ENCODE results near the gene UVSSA. TPM values are rescaled to one million over a fixed set of nuclear protein-coding genes. Genes with fewer than 3 reads are reported as not detected.

The UVSSA gene
- polyA plus RNA-seq, 1 donor from 2014 or later = 13.3 TPM

DNA sequence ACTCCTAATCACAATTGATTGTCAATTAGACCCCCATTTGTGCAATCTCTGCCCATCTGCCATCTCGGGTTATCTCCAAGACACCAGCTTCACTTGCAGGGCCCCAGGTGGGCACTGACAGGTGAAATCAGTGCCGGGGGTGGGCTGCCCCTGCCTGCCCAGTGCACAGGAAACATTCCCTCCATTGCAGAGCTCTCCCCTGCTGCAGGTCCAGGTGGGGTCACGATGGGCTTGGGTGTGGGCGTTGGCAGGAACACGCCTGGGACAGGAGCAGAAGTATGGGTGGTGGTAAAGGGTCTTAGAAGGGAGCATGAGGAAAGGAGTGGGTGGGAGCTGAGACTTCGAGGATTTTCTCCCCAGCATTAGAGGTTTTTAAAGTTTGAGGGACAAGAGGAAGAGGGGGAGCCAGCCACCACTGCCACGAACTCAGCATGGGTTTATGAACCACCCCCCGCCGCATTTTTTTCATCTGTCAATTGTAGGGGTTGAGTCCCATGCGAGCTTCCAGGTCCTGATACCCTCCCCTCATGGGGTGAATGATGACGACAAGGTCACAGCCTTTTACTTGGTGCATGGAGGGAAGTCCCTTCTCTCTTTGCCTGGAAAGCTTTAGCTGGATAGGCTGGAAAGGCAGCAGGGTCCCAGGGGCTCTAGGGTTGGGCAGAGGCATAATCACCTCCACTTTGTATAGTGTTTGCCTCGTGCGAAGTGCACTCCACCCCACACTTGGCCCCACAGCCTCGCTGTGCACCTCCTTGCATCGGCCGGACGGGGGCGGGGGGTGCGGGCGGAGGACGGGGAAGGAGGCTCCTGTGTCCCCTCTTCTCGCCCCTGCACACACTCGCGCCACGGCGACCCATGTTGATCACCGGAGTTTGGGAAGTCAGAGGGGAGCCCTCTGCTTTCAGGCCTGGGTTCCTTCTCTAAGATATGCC lies 62.8 kb downstream of the UVSSA start:
- H2AFZ ChIP-seq (ENCODE audit: low read depth, low read length) = no peak overlapping the region
- no peaks in the 10 kb centered on the region for H4K20me1 ChIP-seq (ENCODE audit: insufficient read depth)
- no peak overlapping the region for H3K4me3 ChIP-seq (ENCODE audit: low read length)
- no peak overlapping the region for H3K27ac ChIP-seq (ENCODE audit: low read length)
- H3K9me2 ChIP-seq (ENCODE audit: insufficient read depth, low read length) = no peaks in the 10 kb centered on the region
- no peaks in the 10 kb centered on the region for H3F3A ChIP-seq (ENCODE audit: insufficient read depth, low read length, poor library complexity, severe bottlenecking)
- H3K36me3 ChIP-seq (ENCODE audit: insufficient read depth, low read length) = no peaks in the 10 kb centered on the region
- H3K9ac ChIP-seq (ENCODE audit: low read length) = no peak overlapping the region
- H3K27me3 ChIP-seq (ENCODE audit: insufficient read depth, low read depth, low read length) = peaks cover 90% of the 10 kb centered on the region
- peaks cover 9% of the 10 kb centered on the region for H3K9me3 ChIP-seq (ENCODE audit: low read length)
- TF ChIP-seq RAD21 (conservative IDR thresholded peaks at IDR 0.05) (no peak), MXI1 (conservative IDR thresholded peaks at IDR 0.05; ENCODE audit: poor library complexity, severe bottlenecking) (no peak), SMC3 (conservative IDR thresholded peaks at IDR 0.05; ENCODE audit: poor library complexity) (no peak), EZH2 (IDR thresholded peaks at IDR 0.05; ENCODE audit: borderline replicate concordance, insufficient read depth, low read length, poor library complexity, severe bottlenecking) (no peak), POLR2AphosphoS5 (IDR thresholded peaks at IDR 0.05) (no peak), EP300 (conservative IDR thresholded peaks at IDR 0.05; ENCODE audit: poor library complexity, severe bottlenecking) (no peak), TAF1 (IDR thresholded peaks at IDR 0.05; ENCODE audit: low read depth) (no peak)
- TF ChIP-seq, protein P1, sequence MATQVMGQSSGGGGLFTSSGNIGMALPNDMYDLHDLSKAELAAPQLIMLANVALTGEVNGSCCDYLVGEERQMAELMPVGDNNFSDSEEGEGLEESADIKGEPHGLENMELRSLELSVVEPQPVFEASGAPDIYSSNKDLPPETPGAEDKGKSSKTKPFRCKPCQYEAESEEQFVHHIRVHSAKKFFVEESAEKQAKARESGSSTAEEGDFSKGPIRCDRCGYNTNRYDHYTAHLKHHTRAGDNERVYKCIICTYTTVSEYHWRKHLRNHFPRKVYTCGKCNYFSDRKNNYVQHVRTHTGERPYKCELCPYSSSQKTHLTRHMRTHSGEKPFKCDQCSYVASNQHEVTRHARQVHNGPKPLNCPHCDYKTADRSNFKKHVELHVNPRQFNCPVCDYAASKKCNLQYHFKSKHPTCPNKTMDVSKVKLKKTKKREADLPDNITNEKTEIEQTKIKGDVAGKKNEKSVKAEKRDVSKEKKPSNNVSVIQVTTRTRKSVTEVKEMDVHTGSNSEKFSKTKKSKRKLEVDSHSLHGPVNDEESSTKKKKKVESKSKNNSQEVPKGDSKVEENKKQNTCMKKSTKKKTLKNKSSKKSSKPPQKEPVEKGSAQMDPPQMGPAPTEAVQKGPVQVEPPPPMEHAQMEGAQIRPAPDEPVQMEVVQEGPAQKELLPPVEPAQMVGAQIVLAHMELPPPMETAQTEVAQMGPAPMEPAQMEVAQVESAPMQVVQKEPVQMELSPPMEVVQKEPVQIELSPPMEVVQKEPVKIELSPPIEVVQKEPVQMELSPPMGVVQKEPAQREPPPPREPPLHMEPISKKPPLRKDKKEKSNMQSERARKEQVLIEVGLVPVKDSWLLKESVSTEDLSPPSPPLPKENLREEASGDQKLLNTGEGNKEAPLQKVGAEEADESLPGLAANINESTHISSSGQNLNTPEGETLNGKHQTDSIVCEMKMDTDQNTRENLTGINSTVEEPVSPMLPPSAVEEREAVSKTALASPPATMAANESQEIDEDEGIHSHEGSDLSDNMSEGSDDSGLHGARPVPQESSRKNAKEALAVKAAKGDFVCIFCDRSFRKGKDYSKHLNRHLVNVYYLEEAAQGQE (IDR thresholded peaks at IDR 0.05; ENCODE audit: borderline replicate concordance) = no peak
- TF ChIP-seq, protein P2, sequence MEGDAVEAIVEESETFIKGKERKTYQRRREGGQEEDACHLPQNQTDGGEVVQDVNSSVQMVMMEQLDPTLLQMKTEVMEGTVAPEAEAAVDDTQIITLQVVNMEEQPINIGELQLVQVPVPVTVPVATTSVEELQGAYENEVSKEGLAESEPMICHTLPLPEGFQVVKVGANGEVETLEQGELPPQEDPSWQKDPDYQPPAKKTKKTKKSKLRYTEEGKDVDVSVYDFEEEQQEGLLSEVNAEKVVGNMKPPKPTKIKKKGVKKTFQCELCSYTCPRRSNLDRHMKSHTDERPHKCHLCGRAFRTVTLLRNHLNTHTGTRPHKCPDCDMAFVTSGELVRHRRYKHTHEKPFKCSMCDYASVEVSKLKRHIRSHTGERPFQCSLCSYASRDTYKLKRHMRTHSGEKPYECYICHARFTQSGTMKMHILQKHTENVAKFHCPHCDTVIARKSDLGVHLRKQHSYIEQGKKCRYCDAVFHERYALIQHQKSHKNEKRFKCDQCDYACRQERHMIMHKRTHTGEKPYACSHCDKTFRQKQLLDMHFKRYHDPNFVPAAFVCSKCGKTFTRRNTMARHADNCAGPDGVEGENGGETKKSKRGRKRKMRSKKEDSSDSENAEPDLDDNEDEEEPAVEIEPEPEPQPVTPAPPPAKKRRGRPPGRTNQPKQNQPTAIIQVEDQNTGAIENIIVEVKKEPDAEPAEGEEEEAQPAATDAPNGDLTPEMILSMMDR (IDR thresholded peaks at IDR 0.05; ENCODE audit: poor library complexity, severe bottlenecking) = no peak
- H3K4me2 ChIP-seq (ENCODE audit: low read length) = no peak overlapping the region
- H3K79me2 ChIP-seq (replicated peaks; ENCODE audit: insufficient read depth, low read length) = no peaks in the 10 kb centered on the region

DNA sequence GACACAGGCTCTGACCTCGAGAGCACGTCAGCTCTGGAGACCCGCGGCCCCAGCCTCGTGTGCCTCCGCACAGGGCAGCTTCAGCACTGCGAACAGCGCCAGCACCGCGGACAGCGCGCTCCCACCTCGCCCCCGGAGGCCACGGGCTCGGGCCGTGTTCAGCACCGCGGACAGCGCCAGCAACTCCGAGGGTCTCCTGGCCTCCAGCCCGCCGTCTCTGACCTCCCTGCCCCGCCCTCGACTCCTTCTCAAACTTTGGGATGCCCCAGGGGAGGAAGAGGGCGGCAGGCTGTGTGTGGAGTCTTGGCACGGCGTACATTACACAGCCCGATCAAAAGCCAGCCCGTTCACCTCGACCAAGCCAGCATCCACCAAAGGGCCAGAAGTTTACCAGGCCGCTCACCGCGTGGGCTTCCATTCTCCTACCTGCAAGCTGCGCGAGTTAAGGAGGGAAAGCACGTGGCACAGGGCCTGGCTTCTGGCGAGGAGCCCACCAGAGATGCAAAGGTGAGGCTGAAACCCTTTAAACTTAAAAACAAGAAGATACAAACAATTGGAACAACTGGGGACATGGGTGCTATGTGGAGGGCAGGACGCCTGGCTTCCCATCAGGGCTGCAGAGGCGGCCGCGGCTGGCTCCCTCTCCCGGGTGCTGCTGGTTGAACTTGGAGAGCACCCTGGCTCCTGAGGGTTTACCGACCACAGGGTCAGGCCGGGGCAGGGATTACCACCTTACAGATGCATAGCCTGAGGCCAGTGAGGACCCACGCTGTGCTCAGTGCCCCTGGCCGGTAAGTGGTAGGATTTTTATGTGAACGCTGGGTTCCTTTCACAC lies 63.7 kb downstream of the UVSSA start:
- H3K9ac ChIP-seq (ENCODE audit: low read length) = no peak overlapping the region
- H3K36me3 ChIP-seq (ENCODE audit: insufficient read depth, low read length) = no peaks in the 10 kb centered on the region
- no peaks in the 10 kb centered on the region for H4K20me1 ChIP-seq (ENCODE audit: insufficient read depth)
- TF ChIP-seq POLR2AphosphoS5 (IDR thresholded peaks at IDR 0.05) (no peak), TAF1 (IDR thresholded peaks at IDR 0.05; ENCODE audit: low read depth) (no peak), EP300 (conservative IDR thresholded peaks at IDR 0.05; ENCODE audit: poor library complexity, severe bottlenecking) (no peak)
- TF ChIP-seq, protein P1 (IDR thresholded peaks at IDR 0.05; ENCODE audit: borderline replicate concordance) = peak; percentile 98
- H3K4me2 ChIP-seq (ENCODE audit: low read length) = no peak overlapping the region
- no peak overlapping the region for H3K4me3 ChIP-seq (ENCODE audit: low read length)
- peaks cover under 1% of the 10 kb centered on the region for H3K9me3 ChIP-seq (ENCODE audit: low read length)
- no peak overlapping the region for H3K27ac ChIP-seq (ENCODE audit: low read length)
- H3K27me3 ChIP-seq (ENCODE audit: insufficient read depth, low read depth, low read length) = peaks cover 80% of the 10 kb centered on the region
- H3F3A ChIP-seq (ENCODE audit: insufficient read depth, low read length, poor library complexity, severe bottlenecking) = no peaks in the 10 kb centered on the region
- H3K9me2 ChIP-seq (ENCODE audit: insufficient read depth, low read length) = no peaks in the 10 kb centered on the region
- H3K79me2 ChIP-seq (replicated peaks; ENCODE audit: insufficient read depth, low read length) = no peaks in the 10 kb centered on the region
- H2AFZ ChIP-seq (ENCODE audit: low read depth, low read length) = no peak overlapping the region

All from neural cell (in vitro differentiated cells).